ENCODE results near the gene TBC1D10B. TPM values are rescaled to one million over a fixed set of nuclear protein-coding genes. Genes with fewer than 3 reads are reported as not detected.
"Not testable (repeated sequence)": the region's sequence is repeated elsewhere in the genome, so short reads cannot be mapped to it uniquely, and the experiment has no call there.

TBC1D10B gene
- total RNA-seq, 4 donors from 2014 or later, result 20.7 to 50.1 (median 29.9) TPM

GRCh38 chr16:30346286-30346685 is 24.0 kb downstream of the TBC1D10B start:
- no peaks in the 10 kb centered on the region for H3K4me1 ChIP-seq
- no peaks in the 10 kb centered on the region for H3K9me3 ChIP-seq

GRCh38 chr16:30343491-30343820 is 26.8 kb downstream of the TBC1D10B start:
- H3K4me1 ChIP-seq; H3K27me3 ChIP-seq; H3K9me3 ChIP-seq; H3K36me3 ChIP-seq; H3K4me3 ChIP-seq; intact Hi-C loops (cut with DNase I; ENCODE audit: low total_unique reads); DNase-seq; H3K27ac ChIP-seq: not testable (repeated sequence)

More at GRCh38 chr16:30346286-30346685, 24.0 kb downstream of the TBC1D10B start:
- Histone ChIP-seq H3K4me3 (no peak overlapping the region), H3K27ac (no peak overlapping the region), H3K27me3 (no peaks in the 10 kb centered on the region), H3K36me3 (no peaks in the 10 kb centered on the region)
- TF ChIP-seq POLR2A (IDR thresholded peaks at IDR 0.05), result no peak
- DNase-seq, result no peak
- intact Hi-C loops (cut with DNase I; ENCODE audit: low total_unique reads), result no loop called here

GRCh38 chr16:30342751-30343490 is 27.4 kb downstream of the TBC1D10B start:
- Histone ChIP-seq H3K4me1 (no peaks in the 10 kb centered on the region), H3K36me3 (no peaks in the 10 kb centered on the region), H3K4me3 (no peak overlapping the region), H3K27me3 (no peaks in the 10 kb centered on the region), H3K27ac (no peak overlapping the region), H3K9me3 (no peaks in the 10 kb centered on the region)
- TF ChIP-seq POLR2A (IDR thresholded peaks at IDR 0.05) (no peak), CTCF (IDR thresholded peaks at IDR 0.05) (no peak)
- no peak for DNase-seq
- intact Hi-C loops (cut with DNase I; ENCODE audit: low total_unique reads), result no loop called here

GRCh38 chr16:30341971-30342370 is 28.3 kb downstream of the TBC1D10B start:
- DNase-seq; intact Hi-C loops (cut with DNase I; ENCODE audit: low total_unique reads); H3K27me3 ChIP-seq; H3K4me1 ChIP-seq; H3K36me3 ChIP-seq; H3K27ac ChIP-seq; H3K4me3 ChIP-seq; H3K9me3 ChIP-seq: not testable (repeated sequence)

- Histone ChIP-seq H3K27ac (no peak overlapping the region), H3K36me3 (no peaks in the 10 kb centered on the region), H3K4me1 (no peaks in the 10 kb centered on the region), H3K9me3 (no peaks in the 10 kb centered on the region), H3K4me3 (no peak overlapping the region), H3K27me3 (no peaks in the 10 kb centered on the region)
- intact Hi-C loops (cut with DNase I; ENCODE audit: low total_unique reads), result no loop called here
- no peak for DNase-seq
- TF ChIP-seq POLR2A (IDR thresholded peaks at IDR 0.05) (no peak), CTCF (IDR thresholded peaks at IDR 0.05) (no peak)
Measured at GRCh38 chr16:30340621-30341020, 29.7 kb downstream of the TBC1D10B start.

- H3K4me1 ChIP-seq; H3K27me3 ChIP-seq; H3K9me3 ChIP-seq; H3K27ac ChIP-seq; H3K36me3 ChIP-seq; DNase-seq; intact Hi-C loops (cut with DNase I; ENCODE audit: low total_unique reads); H3K4me3 ChIP-seq: not testable (repeated sequence)
Measured at GRCh38 chr16:30338715-30339114, 31.6 kb downstream of the TBC1D10B start.

- H3K4me1 ChIP-seq; H3K27ac ChIP-seq; intact Hi-C loops (cut with DNase I; ENCODE audit: low total_unique reads); DNase-seq; H3K27me3 ChIP-seq; H3K36me3 ChIP-seq; H3K9me3 ChIP-seq; H3K4me3 ChIP-seq: not testable (repeated sequence)
Measured at GRCh38 chr16:30337964-30338357, 32.3 kb downstream of the TBC1D10B start.

All from uterus (tissue), 4 donors.